IPS-NIHi7 (cell line): ENCODE measurements around the gene LCLAT1.

Experiments
- DNase-seq: peaks from one replicate; pipeline ENCODE4 v3.0.0; 2012; ENCODE audit warnings: mixed read lengths; ENCODE audit errors: extremely low spot score

The LCLAT1 gene

DNA sequence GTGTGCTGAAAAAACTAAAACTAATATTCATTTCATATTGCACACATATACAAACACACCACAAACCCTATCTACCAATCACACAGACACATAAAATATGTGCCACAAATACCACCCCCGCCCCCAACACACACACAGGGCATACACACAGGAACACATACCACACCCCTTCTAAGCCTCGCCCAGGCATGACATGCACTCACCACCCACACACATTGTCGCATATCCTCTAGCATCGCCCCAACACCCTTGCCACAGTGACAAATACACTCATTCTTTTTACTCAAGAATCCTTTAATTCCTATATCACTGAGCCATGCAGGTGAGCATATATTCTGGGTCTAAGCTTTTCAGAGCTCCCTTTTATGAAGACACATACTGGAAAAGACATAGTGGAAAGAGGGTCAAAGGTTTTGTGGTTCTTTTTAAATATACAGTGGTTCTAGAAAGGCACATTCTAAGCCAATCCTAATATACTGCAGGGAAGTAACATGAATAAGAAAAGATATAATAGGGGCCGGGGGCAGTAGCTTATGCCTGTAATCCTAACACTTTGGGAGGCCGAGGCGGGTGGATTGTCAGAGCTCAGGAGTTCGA, 24.5 kb upstream of the LCLAT1 start:
- DNase-seq: no peak

DNA sequence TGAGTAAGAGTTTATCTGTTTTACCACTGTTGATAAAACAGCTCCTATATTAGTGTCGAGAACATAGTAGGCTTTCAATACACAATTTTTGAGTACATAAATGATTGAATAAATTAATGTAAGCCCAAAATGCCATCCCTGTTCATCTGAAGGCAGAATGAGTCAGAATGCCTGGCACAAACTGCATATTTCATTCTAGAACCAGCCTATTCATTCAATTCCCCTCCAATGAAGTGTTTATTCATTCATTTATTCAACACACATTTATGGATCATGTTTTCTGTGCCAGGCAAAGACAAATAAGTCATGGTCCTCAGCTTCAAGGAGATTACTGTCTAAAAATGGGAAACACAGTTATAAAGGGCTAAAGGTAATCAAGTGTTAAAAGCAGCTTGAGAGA, 22.8 kb upstream of the LCLAT1 start:
- DNase-seq: no peak

- DNase-seq: peak; percentile 2
Observed at GRCh38 chr2:30425326-30425725, 21.7 kb upstream of the LCLAT1 start.

DNA sequence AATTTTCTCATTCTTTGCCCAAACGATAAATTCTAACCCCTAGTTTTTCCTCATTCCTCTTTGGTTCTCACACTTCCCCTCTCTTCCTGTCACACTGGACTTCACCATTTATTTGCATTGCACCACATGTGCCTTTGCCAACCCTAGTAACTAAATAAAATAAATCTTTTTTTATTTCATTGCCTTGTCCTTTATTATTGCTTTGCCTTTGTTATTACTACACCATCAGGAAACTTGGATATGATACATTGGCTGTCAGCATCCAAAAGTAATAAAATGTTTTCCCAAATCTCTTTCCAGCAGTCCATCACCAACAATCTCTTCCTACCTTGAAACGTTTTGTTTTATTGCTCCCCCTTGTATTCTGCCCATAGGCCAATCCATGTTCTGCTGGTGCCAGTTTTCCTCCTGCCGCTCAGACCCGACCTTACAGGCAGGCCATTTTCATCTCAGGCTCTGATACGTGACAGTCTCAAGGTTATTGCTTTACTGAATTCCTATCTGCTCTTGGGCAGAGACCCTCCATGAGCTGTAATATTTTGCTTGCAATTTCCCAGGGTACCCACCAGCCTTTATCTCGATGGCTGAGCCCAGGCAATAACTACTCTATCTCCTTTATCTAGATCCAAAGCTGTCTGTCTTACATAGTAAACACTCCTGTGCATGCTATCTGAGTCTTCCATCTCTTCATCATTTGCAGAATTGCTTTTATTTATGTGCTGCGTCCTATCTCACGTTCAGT, 19.3 kb upstream of the LCLAT1 start:
- peak; percentile 1 for DNase-seq

DNA sequence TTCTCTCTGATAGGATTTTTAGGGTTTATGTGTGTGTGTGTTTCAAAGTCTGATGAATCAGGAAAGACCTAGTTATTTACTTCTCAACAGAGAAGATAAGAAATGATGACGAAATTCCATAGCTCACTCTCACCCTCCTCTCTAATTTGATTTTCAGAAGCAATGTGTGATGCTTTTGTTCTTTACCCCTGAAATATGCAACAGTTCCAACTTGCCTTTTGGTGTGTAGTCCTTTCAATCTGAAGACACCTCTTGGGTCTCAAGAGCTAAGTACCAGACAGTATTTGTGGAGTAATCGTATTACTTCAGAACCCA, 18.7 kb upstream of the LCLAT1 start:
- no peak for DNase-seq

DNA sequence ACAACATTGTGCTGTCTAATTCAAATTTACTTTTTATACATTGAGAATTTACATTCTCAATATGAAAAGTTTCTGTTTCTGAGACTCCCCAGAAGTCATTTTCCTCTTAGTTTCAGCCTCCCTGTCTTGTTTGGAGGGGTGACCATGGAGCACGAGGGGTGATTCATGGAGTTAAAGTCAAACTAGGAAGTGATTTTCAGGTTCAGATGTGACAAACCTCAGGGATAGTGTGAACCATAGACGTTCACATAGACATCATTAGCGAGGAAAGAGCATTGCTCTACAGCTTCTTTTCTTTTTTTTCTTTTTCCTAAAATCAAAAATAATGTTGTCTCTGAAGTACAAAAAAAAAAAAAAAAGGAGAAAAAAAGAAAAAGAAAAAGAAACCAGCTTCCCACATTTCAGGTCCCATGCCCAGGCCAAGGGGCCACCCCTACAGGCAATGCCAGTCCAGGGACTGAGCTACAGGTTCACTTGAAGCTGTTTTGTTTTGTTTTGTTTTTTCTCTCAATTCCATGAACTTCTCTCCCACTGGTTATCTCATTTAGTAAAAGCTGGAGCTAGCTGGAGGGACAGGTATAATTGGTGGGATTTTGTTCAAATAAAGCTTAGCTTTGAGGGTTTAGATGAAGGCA, 18.1 kb upstream of the LCLAT1 start:
- no peak for DNase-seq

GRCh38 chr2:30433541-30434299, 13.3 kb upstream of the LCLAT1 start:
- DNase-seq: no peak

DNA sequence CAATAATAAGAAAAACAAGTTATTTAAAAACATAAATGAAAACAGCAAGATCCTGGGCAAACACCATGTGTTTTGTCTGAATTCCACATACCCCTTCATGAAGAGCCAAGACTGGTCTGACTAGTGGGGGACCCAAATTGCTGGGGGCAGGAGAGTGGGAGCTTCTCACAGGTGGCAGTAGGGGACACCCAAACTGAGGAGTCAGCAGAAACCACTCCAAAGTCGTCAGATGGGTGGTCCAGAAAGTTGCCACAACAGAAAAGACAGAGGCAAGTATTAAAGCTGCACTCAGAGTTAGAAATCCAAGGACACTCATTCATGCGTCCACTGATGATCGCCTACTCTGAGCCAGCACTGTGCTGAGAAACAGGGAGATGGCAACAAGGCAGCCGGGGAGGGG, 12.3 kb upstream of the LCLAT1 start:
- no peak for DNase-seq

- DNase-seq: no peak
Observed at GRCh38 chr2:30436859-30437435, 10.1 kb upstream of the LCLAT1 start.

DNA sequence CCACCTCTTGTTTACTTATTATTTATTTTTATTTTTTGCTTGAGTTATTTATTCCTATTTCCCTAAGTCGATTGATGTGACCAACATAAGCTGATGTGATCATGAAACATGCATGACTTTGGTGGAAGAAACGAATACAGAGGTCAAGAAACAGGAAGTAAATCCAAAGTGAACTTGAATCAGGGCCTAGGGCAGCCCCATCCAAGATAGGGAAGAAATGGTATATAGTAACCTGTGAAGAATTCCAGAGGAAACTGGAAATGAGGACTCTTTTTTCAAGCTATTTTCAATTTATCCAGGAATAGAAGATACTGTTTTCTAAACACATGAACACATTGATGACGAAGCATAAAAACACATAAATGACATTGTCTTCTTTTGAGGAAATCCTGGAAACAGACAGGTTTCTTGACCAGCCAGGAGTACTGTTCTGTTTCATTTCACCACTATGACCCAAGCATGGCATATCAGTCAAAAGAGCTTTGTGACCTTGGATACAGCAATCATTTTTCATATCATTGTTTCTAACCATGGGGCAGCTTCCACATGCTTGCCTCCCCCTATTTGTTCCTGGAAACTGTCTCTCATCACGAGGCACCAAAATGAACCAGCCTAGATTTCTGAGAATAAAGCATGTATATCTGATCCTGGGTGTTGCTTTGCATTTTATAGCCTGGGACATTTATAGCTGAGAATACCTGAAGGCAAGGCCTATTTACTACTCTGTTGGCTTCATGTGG, 9.1 kb upstream of the LCLAT1 start:
- DNase-seq: no peak

DNA sequence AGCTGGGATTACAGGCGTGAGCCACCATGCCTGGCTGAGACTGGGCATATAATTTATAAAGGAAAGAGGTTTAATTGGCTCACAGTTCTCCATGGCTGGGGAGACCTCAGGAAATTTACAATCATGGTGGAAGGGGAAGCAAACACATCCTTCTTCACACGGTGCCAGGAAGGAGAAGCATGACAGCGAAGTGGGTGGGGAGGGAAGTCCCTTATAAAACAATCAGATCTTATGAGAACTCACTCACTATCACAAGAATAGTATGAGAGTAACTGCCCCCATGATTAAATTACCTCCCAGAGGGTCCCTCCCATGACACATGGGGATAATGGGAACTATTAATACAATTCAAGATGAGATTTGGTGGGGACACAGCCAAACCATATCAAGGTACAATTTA, 7.8 kb upstream of the LCLAT1 start:
- no peak for DNase-seq

- no peak for DNase-seq
Observed at GRCh38 chr2:30439879-30440278, 7.2 kb upstream of the LCLAT1 start.

GRCh38 chr2:30441023-30441422, 6.0 kb upstream of the LCLAT1 start:
- DNase-seq: no peak

DNA sequence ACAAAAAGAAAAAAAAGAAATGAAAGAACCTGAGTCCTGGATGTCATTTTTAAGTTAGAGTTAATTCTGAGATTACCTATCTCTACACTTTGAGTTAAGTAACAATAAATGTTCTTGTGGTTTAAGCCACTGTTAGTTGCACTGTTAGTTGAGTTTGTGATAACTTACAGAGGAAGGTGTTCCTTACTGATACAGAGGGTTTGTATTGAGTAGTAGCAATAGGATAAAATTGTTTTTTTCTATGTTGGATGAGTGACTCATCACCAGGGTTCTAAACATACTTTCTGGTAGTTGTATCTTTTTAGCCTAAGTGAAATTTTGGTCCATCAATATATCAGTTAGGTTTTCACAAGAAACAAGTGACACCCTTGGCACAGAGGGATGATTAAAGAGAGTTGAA, 4.0 kb upstream of the LCLAT1 start:
- no peak for DNase-seq

DNA sequence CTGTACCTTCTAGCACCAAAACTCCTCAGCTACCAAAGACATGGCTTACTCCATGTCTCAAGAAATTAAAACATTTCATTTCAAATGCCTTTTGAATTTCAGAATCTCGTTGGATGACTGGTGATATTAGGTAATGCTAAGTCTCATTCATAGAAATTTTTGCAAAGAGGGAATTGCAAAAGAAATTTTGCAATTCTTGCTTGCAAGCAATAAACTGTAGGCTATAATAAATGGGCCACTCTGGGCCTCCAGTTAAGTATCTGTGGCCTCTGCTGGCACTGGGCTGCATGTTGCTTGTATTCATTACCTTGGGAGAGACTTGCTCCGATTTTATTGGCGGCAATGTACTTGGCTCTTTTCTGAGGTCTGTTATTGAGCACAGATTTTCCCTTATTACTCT, 2.8 kb upstream of the LCLAT1 start:
- DNase-seq: no peak

DNA sequence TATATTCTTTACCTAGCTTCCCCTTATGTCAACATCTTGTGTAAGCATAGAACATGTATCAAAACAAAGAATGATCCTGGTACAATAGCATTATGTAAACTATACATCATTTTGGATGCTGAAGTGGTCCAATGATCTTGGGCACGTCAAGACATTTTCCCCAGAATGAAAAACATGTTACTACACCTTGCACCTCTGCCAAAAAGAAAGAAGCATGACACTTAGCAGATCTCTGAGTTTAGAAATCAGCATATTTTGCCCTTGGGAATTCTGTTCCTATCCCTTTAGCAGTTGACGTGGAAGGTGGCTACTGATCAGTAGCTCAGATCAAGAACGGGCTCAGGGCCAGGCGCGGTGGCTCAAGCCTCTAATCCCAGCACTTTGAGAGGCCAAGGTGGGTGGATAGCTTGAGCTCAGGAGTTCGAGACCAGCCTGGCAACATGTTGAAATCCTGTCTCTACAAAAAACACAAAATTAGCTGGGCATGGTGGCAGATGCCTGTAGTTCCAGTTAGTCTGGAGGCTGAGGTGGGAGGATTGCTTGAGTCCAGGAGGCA, 1.7 kb upstream of the LCLAT1 start:
- DNase-seq: no peak

GRCh38 chr2:30446602-30447148, 371 bp upstream of the LCLAT1 start:
- no peak for DNase-seq

- no peak for DNase-seq
Observed at GRCh38 chr2:30448308-30448707, 1.3 kb downstream of the LCLAT1 start.

DNA sequence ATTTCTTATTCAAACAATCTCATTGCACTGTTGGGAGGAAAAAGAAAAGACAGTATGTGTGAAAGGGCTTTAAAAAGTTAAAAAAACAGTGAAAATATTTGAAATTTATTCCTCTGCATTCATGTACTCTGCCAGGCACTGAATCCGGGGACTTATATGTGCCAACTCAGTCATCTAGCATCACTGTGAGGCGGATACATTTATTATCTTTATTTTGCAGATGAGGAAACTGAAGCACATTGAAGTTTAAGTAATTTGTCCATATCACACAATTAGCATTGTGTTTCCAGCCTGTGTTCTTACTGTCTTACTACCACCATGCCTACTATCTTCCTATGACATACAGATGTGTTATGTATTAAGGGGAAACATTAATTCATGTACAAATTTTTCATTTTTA, 1.8 kb downstream of the LCLAT1 start:
- DNase-seq: no peak

DNA sequence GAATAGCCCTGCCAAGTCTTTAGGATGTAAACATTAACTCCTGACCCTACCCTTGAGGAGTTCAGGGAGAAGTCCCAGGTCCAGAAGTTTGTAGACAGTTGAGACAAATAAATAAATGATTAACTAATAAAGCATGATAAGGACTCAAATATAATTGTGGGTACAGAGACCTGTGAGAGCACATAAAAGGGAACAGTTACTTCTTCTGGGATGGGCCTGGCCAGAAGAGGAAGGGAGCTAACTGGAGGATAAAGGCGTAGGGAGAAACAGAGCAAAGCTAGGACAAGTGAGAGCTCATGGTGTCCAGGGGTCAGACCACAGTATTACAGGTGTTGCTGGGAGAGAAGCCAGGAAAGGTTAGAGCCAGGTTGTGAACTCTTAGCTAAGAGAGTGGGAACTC, 3.0 kb downstream of the LCLAT1 start:
- DNase-seq: no peak

- no peak for DNase-seq
Observed at GRCh38 chr2:30453498-30453897, 6.5 kb downstream of the LCLAT1 start.
